ENCODE results near the gene MEIS2. TPM values are rescaled to one million over a fixed set of nuclear protein-coding genes. Genes with fewer than 3 reads are reported as not detected.

The MEIS2 gene
- total RNA-seq, 1 donor from 2014 or later: 58.5 TPM

GRCh38 chr15:37093480-37094332 lies 6.6 kb downstream of the MEIS2 start:
- peaks cover 59% of the 10 kb centered on the region for H3K4me1 Mint-ChIP-seq
- H3K36me3 Mint-ChIP-seq (ENCODE audit: low read depth): peaks cover 14% of the 10 kb centered on the region

GRCh38 chr15:37090543-37091175 lies 9.7 kb downstream of the MEIS2 start:
- Mint-ChIP-seq H3K27ac (ENCODE audit: unreplicated experiment) (no peak overlapping the region), H3K36me3 (ENCODE audit: low read depth) (peaks cover 12% of the 10 kb centered on the region), H3K27me3 (ENCODE audit: low read depth) (peaks cover 22% of the 10 kb centered on the region), H3K4me1 (peaks cover 60% of the 10 kb centered on the region), H3K4me3 (peak overlapping the region; percentile 28), H3K9me3 (no peaks in the 10 kb centered on the region)
- DNase-seq (ENCODE audit: low read depth, low spot score): no peak
- no peak for TF ChIP-seq CTCF (conservative IDR thresholded peaks at IDR 0.05)

More at GRCh38 chr15:37093480-37094332, 6.6 kb downstream of the MEIS2 start:
- no peak for DNase-seq (ENCODE audit: low read depth, low spot score)
- no peaks in the 10 kb centered on the region for H3K9me3 Mint-ChIP-seq
- no peak overlapping the region for H3K27ac Mint-ChIP-seq (ENCODE audit: unreplicated experiment)
- H3K27me3 Mint-ChIP-seq (ENCODE audit: low read depth): peaks cover 53% of the 10 kb centered on the region
- H3K4me3 Mint-ChIP-seq: peak overlapping the region; percentile 52
- TF ChIP-seq CTCF (conservative IDR thresholded peaks at IDR 0.05): no peak

GRCh38 chr15:37088436-37088835 lies 11.9 kb downstream of the MEIS2 start:
- H3K9me3 Mint-ChIP-seq: no peaks in the 10 kb centered on the region
- no peak overlapping the region for H3K27ac Mint-ChIP-seq (ENCODE audit: unreplicated experiment)
- H3K36me3 Mint-ChIP-seq (ENCODE audit: low read depth): peaks cover 8% of the 10 kb centered on the region
- DNase-seq (ENCODE audit: low read depth, low spot score): no peak
- H3K4me3 Mint-ChIP-seq: no peak overlapping the region
- peaks cover 4% of the 10 kb centered on the region for H3K27me3 Mint-ChIP-seq (ENCODE audit: low read depth)
- peaks cover 44% of the 10 kb centered on the region for H3K4me1 Mint-ChIP-seq
- no peak for TF ChIP-seq CTCF (conservative IDR thresholded peaks at IDR 0.05)

GRCh38 chr15:37087131-37087588 lies 13.2 kb downstream of the MEIS2 start:
- Mint-ChIP-seq H3K27me3 (ENCODE audit: low read depth) (no peaks in the 10 kb centered on the region), H3K4me1 (peaks cover 31% of the 10 kb centered on the region), H3K36me3 (ENCODE audit: low read depth) (peaks cover 8% of the 10 kb centered on the region)

GRCh38 chr15:37086521-37086920 lies 13.8 kb downstream of the MEIS2 start:
- DNase-seq (ENCODE audit: low read depth, low spot score): no peak
- Mint-ChIP-seq H3K4me1 (peaks cover 31% of the 10 kb centered on the region), H3K36me3 (ENCODE audit: low read depth) (peaks cover 11% of the 10 kb centered on the region), H3K9me3 (no peaks in the 10 kb centered on the region), H3K4me3 (no peak overlapping the region), H3K27me3 (ENCODE audit: low read depth) (no peaks in the 10 kb centered on the region), H3K27ac (ENCODE audit: unreplicated experiment) (no peak overlapping the region)
- no peak for TF ChIP-seq CTCF (conservative IDR thresholded peaks at IDR 0.05)

More at GRCh38 chr15:37087131-37087588, 13.2 kb downstream of the MEIS2 start:
- Mint-ChIP-seq H3K27ac (ENCODE audit: unreplicated experiment) (no peak overlapping the region), H3K9me3 (no peaks in the 10 kb centered on the region), H3K4me3 (no peak overlapping the region)
- DNase-seq (ENCODE audit: low read depth, low spot score): no peak
- TF ChIP-seq CTCF (conservative IDR thresholded peaks at IDR 0.05): no peak

All from neural crest cell (in vitro differentiated cells).